Body of pancreas (tissue), 4 donors: ENCODE measurements around the gene MST1R. TPM values are rescaled to one million over a fixed set of nuclear protein-coding genes. Genes with fewer than 3 reads are reported as not detected.

Source experiments
- ATAC-seq: fragments of 150-250 bp; one replicate; pipeline ENCODE4 v1.9.1; 2016
- DNase-seq, 4 donors: peaks; one replicate each; pipeline ENCODE4 v3.0.0-alpha.2; 2019
- H3K27ac ChIP-seq, 4 donors: fragments of 200-600 bp; sonication (generic); 1 replicate in 3 of 4; 2 replicates in 1 of 4; pipeline versions ENCODE4 v1.5.1 to v1.6.1; 2016 to 2019; ENCODE audit warnings: mild to moderate bottlenecking in 1 of 4, mixed read lengths in 1 of 4, moderate library complexity in 1 of 4
- H3K27me3 ChIP-seq, 2 donors: fragments of 200-600 bp; sonication (generic); one replicate each; pipeline ENCODE4 v1.6.0; 2016; ENCODE audit warnings: mild to moderate bottlenecking in 1 of 2
- H3K36me3 ChIP-seq, 2 donors: fragments of 200-600 bp; sonication (generic); replicated peaks in 1 of 2; 2 replicates each; pipeline ENCODE4 v1.5.1; 2016; ENCODE audit warnings: low read depth in 2 of 2; ENCODE audit not compliant: insufficient read depth in 1 of 2
- H3K4me1 ChIP-seq: fragments of 200-600 bp; sonication (generic); one replicate; pipeline ENCODE4 v1.6.0; 2016
- H3K4me3 ChIP-seq, 2 donors: fragments of 200-600 bp; sonication (generic); 1 replicate in 1 of 2; 2 replicates in 1 of 2; pipeline ENCODE4 v1.5.1; 2016 to 2019
- H3K9me3 ChIP-seq, 3 donors: fragments of 200-600 bp; sonication (generic); 1 replicate in 2 of 3; 2 replicates in 1 of 3; pipeline ENCODE4 v1.5.1; 2016
- CTCF ChIP-seq, 7 experiments: fragments of 450-650 bp in 4 of 7; fragments of 200-600 bp in 3 of 7; sonication (generic) in 3 of 7; IDR thresholded peaks; one replicate each; pipeline ENCODE4 v1.5.1; 2016 to 2019; ENCODE audit warnings: antibody characterized with exemption in 7 of 7
- POLR2A ChIP-seq, 3 donors: fragments of 450-650 bp; IDR thresholded peaks; one replicate each; pipeline ENCODE4 v1.6.1; 2016; ENCODE audit warnings: antibody characterized with exemption in 3 of 3, mild to moderate bottlenecking in 2 of 3
- WGBS, 2 donors: methylation state at CpG; one replicate each; pipeline ENCODE4 v1.1.5; 2017; 5-methylcytosine and 5-hydroxymethylcytosine counted together
- intact Hi-C: fragments of 100-400 bp; cut with DNase I; formaldehyde crosslinking; loops from one replicate; pipeline ENCODE4 v1.15.1; 2023
- total RNA-seq, 2 donors: library from RNA; depleted of rRNA; stranded (reverse); fragments of >200 nt; gene quantifications; one replicate each; pipeline ENCODE4 v1.1.0, GENCODE V29; 2016

Gene MST1R
- total RNA-seq, 2 donors from 2014 or later: 10.4 to 12.2 TPM

GRCh38 chr3:49868862-49869466, 34.7 kb downstream of the MST1R start:
- H3K4me1 ChIP-seq: peaks cover 13% of the 10 kb centered on the region
- WGBS, 2 donors: 4 to 57% methylated on average over 1 to 21 of the region's 23 CpGs
- peak overlapping the region in 1 of 2 donors; percentile 25 for H3K4me3 ChIP-seq
- H3K27ac ChIP-seq: no peak overlapping the region
- no peaks in the 10 kb centered on the region for H3K9me3 ChIP-seq
- no peaks in the 10 kb centered on the region for H3K36me3 ChIP-seq
- H3K27me3 ChIP-seq: peaks cover 0 to 19% of the 10 kb centered on the region in 2 donors
- ATAC-seq (no peak), DNase-seq (no peak)
- intact Hi-C loops: no loop called here
- TF ChIP-seq CTCF (IDR thresholded peaks at IDR 0.05) (no peak), POLR2A (IDR thresholded peaks at IDR 0.05) (no peak)

GRCh38 chr3:49867871-49868321, 35.8 kb downstream of the MST1R start:
- TF ChIP-seq POLR2A (IDR thresholded peaks at IDR 0.05): no peak
- TF ChIP-seq CTCF (IDR thresholded peaks at IDR 0.05): no peak
- peaks cover 0 to 19% of the 10 kb centered on the region in 2 donors for H3K27me3 ChIP-seq
- ATAC-seq (no peak), DNase-seq (no peak)
- peaks cover 13% of the 10 kb centered on the region for H3K4me1 ChIP-seq
- no peak overlapping the region for H3K4me3 ChIP-seq
- H3K36me3 ChIP-seq: no peaks in the 10 kb centered on the region
- H3K9me3 ChIP-seq: no peaks in the 10 kb centered on the region
- intact Hi-C loops: no loop called here
- 17 to 34% methylated on average over 4 to 7 of the region's 7 CpGs for WGBS, 2 donors
- no peak overlapping the region for H3K27ac ChIP-seq

GRCh38 chr3:49867400-49867799, 36.3 kb downstream of the MST1R start:
- no peak for TF ChIP-seq CTCF (IDR thresholded peaks at IDR 0.05)
- no peak for TF ChIP-seq POLR2A (IDR thresholded peaks at IDR 0.05)
- Histone ChIP-seq H3K27ac (no peak overlapping the region), H3K36me3 (no peaks in the 10 kb centered on the region), H3K4me3 (no peak overlapping the region), H3K4me1 (peaks cover 13% of the 10 kb centered on the region), H3K9me3 (no peaks in the 10 kb centered on the region), H3K27me3 (peaks cover 0 to 19% of the 10 kb centered on the region in 2 donors)
- 100% methylated on average over 1 of the region's 1 CpG for WGBS, 2 donors
- intact Hi-C loops: no loop called here
- no peak for ATAC-seq
- DNase-seq: no peak

- TF ChIP-seq POLR2A (IDR thresholded peaks at IDR 0.05): no peak
- no peak for TF ChIP-seq CTCF (IDR thresholded peaks at IDR 0.05)
- Histone ChIP-seq H3K36me3 (no peaks in the 10 kb centered on the region), H3K4me3 (no peak overlapping the region), H3K4me1 (peaks cover 13% of the 10 kb centered on the region), H3K27ac (no peak overlapping the region), H3K27me3 (peaks cover 0 to 18% of the 10 kb centered on the region in 2 donors), H3K9me3 (no peaks in the 10 kb centered on the region)
- WGBS, 2 donors: 39 to 44% methylated on average over 6 to 7 of the region's 7 CpGs
- DNase-seq: no peak
- ATAC-seq: no peak
- intact Hi-C loops: no loop called here
These were observed 38.4 kb downstream of the MST1R start for GRCh38 chr3:49865198-49865784.

- DNase-seq (no peak), ATAC-seq (no peak)
- peaks cover 0 to 12% of the 10 kb centered on the region in 2 donors for H3K27me3 ChIP-seq
- no peak overlapping the region for H3K4me3 ChIP-seq
- H3K9me3 ChIP-seq: no peaks in the 10 kb centered on the region
- no peak overlapping the region for H3K27ac ChIP-seq
- H3K36me3 ChIP-seq: no peaks in the 10 kb centered on the region
- WGBS, 2 donors: 29 to 48% methylated on average over 5 of the region's 5 CpGs
- intact Hi-C loops: no loop called here
- peaks cover 7% of the 10 kb centered on the region for H3K4me1 ChIP-seq
- TF ChIP-seq POLR2A (IDR thresholded peaks at IDR 0.05): no peak
These were observed 39.2 kb downstream of the MST1R start for GRCh38 chr3:49864505-49864904.
